HG03442 (cell line): Measurements from ENCODE around the gene EPHB1.

Experiments
- ATAC-seq: cut with Tn5 transposase; IDR thresholded peaks from one replicate; pipeline ENCODE4 v1.9.1; 2021; ENCODE audit warnings: mild to moderate bottlenecking, moderate library complexity; ENCODE audit not compliant: unreplicated experiment

EPHB1 gene

GRCh38 chr3:134874737-134875413 is 79.8 kb downstream of the EPHB1 start:
- no peak for ATAC-seq

GRCh38 chr3:134876836-134877235 is 81.8 kb downstream of the EPHB1 start:
- no peak for ATAC-seq

GRCh38 chr3:134877788-134878187 is 82.7 kb downstream of the EPHB1 start:
- no peak for ATAC-seq

DNA sequence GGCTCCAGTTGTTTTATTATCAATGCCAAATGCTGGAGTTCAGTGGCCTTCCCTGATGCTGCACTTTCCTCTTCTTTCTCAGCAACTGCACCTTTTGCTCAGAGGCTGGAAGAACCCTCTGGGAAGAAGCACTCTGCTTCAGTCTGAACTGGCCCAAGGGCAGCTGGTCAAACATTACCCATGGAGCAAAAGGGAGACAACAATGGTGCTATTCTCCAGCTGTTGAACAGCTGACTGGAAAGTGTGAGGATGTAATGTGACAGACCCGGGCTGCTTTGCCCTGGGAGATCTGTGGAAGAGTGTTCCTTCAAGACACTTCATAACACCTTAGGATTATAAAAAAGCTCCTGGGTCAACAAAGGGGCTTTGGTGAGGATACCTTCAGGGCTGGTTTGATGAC is 84.9 kb downstream of the EPHB1 start:
- ATAC-seq = no peak

GRCh38 chr3:134880431-134880830 is 85.4 kb downstream of the EPHB1 start:
- ATAC-seq = no peak

DNA sequence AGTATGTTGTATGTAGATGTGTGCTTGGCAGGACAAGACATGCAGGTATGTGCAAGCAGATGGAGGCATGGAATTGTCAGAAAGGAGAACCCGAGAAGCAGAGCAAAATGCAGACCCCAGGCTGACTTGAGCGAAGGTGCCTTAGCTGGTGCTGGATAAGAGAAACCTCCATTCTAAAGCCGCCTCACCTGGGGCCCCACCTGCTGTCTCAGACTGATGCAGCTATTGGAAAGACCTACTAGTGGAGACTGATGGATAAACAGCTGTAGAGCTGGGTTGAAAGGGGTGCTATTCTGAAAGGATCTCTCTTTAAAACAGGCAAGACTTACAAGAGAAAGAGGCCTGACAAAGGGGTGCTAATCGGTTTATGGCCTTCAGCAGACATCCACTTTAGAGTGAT is 86.2 kb downstream of the EPHB1 start:
- no peak for ATAC-seq

GRCh38 chr3:134883697-134884385 is 88.8 kb downstream of the EPHB1 start:
- ATAC-seq = no peak

GRCh38 chr3:134885877-134886621 is 91.0 kb downstream of the EPHB1 start:
- peak; percentile 97 for ATAC-seq

GRCh38 chr3:134886991-134887390 is 91.9 kb downstream of the EPHB1 start:
- no peak for ATAC-seq

DNA sequence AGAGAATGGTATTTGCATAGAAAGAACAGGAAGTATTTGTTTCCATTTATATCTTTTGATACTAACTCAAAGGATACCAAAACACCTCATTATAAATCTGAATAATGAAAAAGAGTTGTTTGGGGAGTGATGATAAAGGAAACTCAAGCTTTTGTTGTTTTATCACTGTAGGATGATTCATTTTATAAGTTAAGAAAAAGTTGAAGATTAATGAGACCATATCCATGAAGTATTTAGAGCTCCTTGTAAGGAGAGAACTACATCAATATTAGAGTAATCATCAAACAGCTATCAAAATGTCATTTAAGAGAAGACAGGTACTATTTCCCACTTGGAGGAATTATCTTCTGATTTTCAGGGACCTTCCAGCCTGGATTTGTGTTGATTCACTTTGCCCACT is 92.5 kb downstream of the EPHB1 start:
- no peak for ATAC-seq

- ATAC-seq = no peak
Measured at GRCh38 chr3:134892326-134892725, 97.3 kb downstream of the EPHB1 start.

- no peak for ATAC-seq
Measured at GRCh38 chr3:134892761-134893160, 97.7 kb downstream of the EPHB1 start.

- ATAC-seq = no peak
Measured at GRCh38 chr3:134894533-134894932, 99.5 kb downstream of the EPHB1 start.

DNA sequence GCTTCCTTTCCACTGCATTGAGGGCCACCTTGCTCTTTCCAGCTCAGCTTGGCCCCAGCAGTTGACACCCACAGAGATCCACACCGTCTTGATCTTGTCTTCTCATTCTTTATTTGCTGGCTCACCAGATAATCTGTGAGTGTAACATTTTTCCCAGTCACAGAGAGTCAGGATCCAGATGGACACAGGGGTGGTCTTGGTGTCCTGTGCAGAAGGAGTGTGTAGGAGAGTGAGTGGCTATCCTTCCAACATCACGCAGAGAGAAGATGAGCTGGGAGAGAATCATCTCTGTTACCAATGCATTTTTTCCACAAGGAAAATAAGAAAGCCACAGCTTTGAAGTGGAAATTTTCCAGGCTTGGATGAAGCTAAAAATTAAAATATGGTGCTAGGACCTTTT is 100.1 kb downstream of the EPHB1 start:
- ATAC-seq = no peak

GRCh38 chr3:134896141-134896540 is 101.1 kb downstream of the EPHB1 start:
- ATAC-seq = no peak

GRCh38 chr3:134896696-134897095 is 101.6 kb downstream of the EPHB1 start:
- no peak for ATAC-seq

- ATAC-seq = no peak
Measured at GRCh38 chr3:134897391-134898141, 102.5 kb downstream of the EPHB1 start.

GRCh38 chr3:134898181-134898754 is 103.2 kb downstream of the EPHB1 start:
- no peak for ATAC-seq

DNA sequence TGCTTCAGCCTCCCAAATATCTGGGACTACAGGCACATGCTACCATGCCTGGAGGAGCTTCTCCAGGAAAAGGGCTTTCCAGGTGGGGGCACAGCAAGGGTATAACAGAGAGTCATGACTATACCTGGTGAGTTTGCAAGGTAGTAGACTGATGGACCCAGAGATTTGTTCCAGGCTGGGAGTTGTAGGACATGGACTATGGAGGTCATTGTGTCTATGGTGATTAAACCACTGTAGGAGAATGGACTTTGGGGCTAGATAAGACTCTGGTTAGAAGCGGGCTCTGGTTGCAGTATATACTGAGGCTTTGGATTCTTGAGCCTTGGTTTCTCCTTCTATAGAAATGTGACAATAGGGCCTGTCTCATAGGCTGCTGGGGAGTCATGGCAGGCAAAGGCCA is 104.7 kb downstream of the EPHB1 start:
- ATAC-seq = no peak

GRCh38 chr3:134900482-134900881 is 105.4 kb downstream of the EPHB1 start:
- ATAC-seq = no peak

GRCh38 chr3:134901461-134901860 is 106.4 kb downstream of the EPHB1 start:
- no peak for ATAC-seq
